ENCODE results near the gene METTL21C. TPM values are rescaled to one million over a fixed set of nuclear protein-coding genes. Genes with fewer than 3 reads are reported as not detected.

METTL21C gene
- polyA plus RNA-seq, 1 donor from 2014 or later: not detected

GRCh38 chr13:102648046-102648445 lies 46.8 kb downstream of the METTL21C start:
- Histone ChIP-seq H3K9me2 (ENCODE audit: insufficient read depth, low read length) (no peaks in the 10 kb centered on the region), H4K20me1 (ENCODE audit: insufficient read depth) (no peaks in the 10 kb centered on the region), H3K27me3 (ENCODE audit: insufficient read depth, low read depth, low read length) (no peaks in the 10 kb centered on the region), H3K4me2 (ENCODE audit: low read length) (no peak overlapping the region), H3K79me2 (replicated peaks; ENCODE audit: insufficient read depth, low read length) (no peaks in the 10 kb centered on the region), H3K4me3 (ENCODE audit: low read length) (no peak overlapping the region), H3K9me3 (ENCODE audit: low read length) (no peaks in the 10 kb centered on the region), H2AFZ (ENCODE audit: low read depth, low read length) (no peak overlapping the region), H3K9ac (ENCODE audit: low read length) (no peak overlapping the region), H3K36me3 (ENCODE audit: insufficient read depth, low read length) (no peaks in the 10 kb centered on the region), H3F3A (ENCODE audit: insufficient read depth, low read length, poor library complexity, severe bottlenecking) (no peaks in the 10 kb centered on the region), H3K27ac (ENCODE audit: low read length) (no peak overlapping the region)
- TF ChIP-seq, protein P1, sequence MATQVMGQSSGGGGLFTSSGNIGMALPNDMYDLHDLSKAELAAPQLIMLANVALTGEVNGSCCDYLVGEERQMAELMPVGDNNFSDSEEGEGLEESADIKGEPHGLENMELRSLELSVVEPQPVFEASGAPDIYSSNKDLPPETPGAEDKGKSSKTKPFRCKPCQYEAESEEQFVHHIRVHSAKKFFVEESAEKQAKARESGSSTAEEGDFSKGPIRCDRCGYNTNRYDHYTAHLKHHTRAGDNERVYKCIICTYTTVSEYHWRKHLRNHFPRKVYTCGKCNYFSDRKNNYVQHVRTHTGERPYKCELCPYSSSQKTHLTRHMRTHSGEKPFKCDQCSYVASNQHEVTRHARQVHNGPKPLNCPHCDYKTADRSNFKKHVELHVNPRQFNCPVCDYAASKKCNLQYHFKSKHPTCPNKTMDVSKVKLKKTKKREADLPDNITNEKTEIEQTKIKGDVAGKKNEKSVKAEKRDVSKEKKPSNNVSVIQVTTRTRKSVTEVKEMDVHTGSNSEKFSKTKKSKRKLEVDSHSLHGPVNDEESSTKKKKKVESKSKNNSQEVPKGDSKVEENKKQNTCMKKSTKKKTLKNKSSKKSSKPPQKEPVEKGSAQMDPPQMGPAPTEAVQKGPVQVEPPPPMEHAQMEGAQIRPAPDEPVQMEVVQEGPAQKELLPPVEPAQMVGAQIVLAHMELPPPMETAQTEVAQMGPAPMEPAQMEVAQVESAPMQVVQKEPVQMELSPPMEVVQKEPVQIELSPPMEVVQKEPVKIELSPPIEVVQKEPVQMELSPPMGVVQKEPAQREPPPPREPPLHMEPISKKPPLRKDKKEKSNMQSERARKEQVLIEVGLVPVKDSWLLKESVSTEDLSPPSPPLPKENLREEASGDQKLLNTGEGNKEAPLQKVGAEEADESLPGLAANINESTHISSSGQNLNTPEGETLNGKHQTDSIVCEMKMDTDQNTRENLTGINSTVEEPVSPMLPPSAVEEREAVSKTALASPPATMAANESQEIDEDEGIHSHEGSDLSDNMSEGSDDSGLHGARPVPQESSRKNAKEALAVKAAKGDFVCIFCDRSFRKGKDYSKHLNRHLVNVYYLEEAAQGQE (IDR thresholded peaks at IDR 0.05; ENCODE audit: borderline replicate concordance): no peak
- TF ChIP-seq, protein P2, sequence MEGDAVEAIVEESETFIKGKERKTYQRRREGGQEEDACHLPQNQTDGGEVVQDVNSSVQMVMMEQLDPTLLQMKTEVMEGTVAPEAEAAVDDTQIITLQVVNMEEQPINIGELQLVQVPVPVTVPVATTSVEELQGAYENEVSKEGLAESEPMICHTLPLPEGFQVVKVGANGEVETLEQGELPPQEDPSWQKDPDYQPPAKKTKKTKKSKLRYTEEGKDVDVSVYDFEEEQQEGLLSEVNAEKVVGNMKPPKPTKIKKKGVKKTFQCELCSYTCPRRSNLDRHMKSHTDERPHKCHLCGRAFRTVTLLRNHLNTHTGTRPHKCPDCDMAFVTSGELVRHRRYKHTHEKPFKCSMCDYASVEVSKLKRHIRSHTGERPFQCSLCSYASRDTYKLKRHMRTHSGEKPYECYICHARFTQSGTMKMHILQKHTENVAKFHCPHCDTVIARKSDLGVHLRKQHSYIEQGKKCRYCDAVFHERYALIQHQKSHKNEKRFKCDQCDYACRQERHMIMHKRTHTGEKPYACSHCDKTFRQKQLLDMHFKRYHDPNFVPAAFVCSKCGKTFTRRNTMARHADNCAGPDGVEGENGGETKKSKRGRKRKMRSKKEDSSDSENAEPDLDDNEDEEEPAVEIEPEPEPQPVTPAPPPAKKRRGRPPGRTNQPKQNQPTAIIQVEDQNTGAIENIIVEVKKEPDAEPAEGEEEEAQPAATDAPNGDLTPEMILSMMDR (IDR thresholded peaks at IDR 0.05; ENCODE audit: poor library complexity, severe bottlenecking): no peak
- TF ChIP-seq RAD21 (conservative IDR thresholded peaks at IDR 0.05): no peak
- TF ChIP-seq POLR2AphosphoS5 (IDR thresholded peaks at IDR 0.05): no peak

DNA sequence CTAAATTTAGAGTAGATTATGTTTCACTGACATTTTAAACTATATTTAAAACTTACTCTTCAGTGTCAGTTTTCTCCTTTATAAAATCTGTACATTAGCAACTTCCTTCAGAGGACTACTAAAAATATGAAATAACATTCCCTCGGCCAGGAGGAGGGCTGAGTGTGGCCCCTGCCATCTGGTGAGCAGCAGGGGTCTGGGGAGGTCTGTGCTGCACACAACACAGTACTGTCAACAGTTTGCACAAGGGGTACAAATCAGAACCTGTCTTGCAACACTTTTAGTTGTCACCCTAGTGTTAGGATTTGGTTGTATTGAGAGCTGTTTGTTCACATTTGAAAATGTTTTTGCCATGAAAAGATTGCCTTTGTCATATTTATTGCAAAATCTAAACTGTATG lies 49.1 kb downstream of the METTL21C start:
- H3K4me3 ChIP-seq (ENCODE audit: low read length): no peak overlapping the region
- H2AFZ ChIP-seq (ENCODE audit: low read depth, low read length): no peak overlapping the region
- no peaks in the 10 kb centered on the region for H3K27me3 ChIP-seq (ENCODE audit: insufficient read depth, low read depth, low read length)
- no peaks in the 10 kb centered on the region for H3K9me2 ChIP-seq (ENCODE audit: insufficient read depth, low read length)
- H3K9me3 ChIP-seq (ENCODE audit: low read length): no peaks in the 10 kb centered on the region
- no peak overlapping the region for H3K4me2 ChIP-seq (ENCODE audit: low read length)
- TF ChIP-seq EP300 (conservative IDR thresholded peaks at IDR 0.05; ENCODE audit: poor library complexity, severe bottlenecking): no peak
- TF ChIP-seq MXI1 (conservative IDR thresholded peaks at IDR 0.05; ENCODE audit: poor library complexity, severe bottlenecking): no peak
- no peak for TF ChIP-seq RAD21 (conservative IDR thresholded peaks at IDR 0.05)
- TF ChIP-seq POLR2AphosphoS5 (IDR thresholded peaks at IDR 0.05): no peak
- no peak for TF ChIP-seq SMC3 (conservative IDR thresholded peaks at IDR 0.05; ENCODE audit: poor library complexity)
- TF ChIP-seq, protein P2 (IDR thresholded peaks at IDR 0.05; ENCODE audit: poor library complexity, severe bottlenecking): no peak
- TF ChIP-seq EZH2 (IDR thresholded peaks at IDR 0.05; ENCODE audit: borderline replicate concordance, insufficient read depth, low read length, poor library complexity, severe bottlenecking): no peak
- no peak for TF ChIP-seq TAF1 (IDR thresholded peaks at IDR 0.05; ENCODE audit: low read depth)
- TF ChIP-seq, protein P1 (IDR thresholded peaks at IDR 0.05; ENCODE audit: borderline replicate concordance): no peak
- no peaks in the 10 kb centered on the region for H3F3A ChIP-seq (ENCODE audit: insufficient read depth, low read length, poor library complexity, severe bottlenecking)
- no peak overlapping the region for H3K9ac ChIP-seq (ENCODE audit: low read length)
- H4K20me1 ChIP-seq (ENCODE audit: insufficient read depth): no peaks in the 10 kb centered on the region
- no peak overlapping the region for H3K27ac ChIP-seq (ENCODE audit: low read length)
- no peaks in the 10 kb centered on the region for H3K79me2 ChIP-seq (replicated peaks; ENCODE audit: insufficient read depth, low read length)
- H3K36me3 ChIP-seq (ENCODE audit: insufficient read depth, low read length): no peaks in the 10 kb centered on the region

All from neural cell (in vitro differentiated cells).